GM08714 (cell line): ENCODE data around the gene ANXA9.

Experiments used
- H3K4me3 ChIP-seq: fragments of 200-500 bp; sonication (Bioruptor generic); 2 replicates; pipeline ENCODE4 v1.5.1; 2014; ENCODE audit warnings: mild to moderate bottlenecking, low read length, inconsistent platforms
- ZNF274 ChIP-seq: IDR thresholded peaks from 2 replicates; pipeline ENCODE4 v1.6.1; 2012; ENCODE audit warnings: mild to moderate bottlenecking, low read depth, low read length

ANXA9 gene

DNA sequence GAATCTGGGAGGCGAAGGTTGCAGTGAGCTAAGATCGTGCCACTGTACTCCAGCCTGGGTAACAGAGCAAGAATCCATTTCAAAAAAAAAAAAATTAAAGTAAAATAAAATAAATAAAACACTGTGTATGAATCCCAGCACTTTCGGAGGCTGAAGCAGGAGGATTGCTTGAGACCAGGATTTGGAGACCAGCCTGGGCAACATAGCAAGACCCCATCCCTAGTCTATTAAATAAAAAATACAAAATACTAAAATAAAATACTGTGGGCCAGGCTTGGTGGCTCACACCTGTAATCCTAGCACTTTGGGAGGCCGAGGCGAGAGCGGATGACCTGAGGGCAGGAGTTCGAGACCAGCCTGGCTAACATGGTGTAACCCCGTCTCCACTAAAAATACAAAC is 50.1 kb downstream of the ANXA9 start:
- no peak overlapping the region for H3K4me3 ChIP-seq
- TF ChIP-seq ZNF274 = no peak

GRCh38 chr1:151035167-151035566 is 53.1 kb downstream of the ANXA9 start:
- TF ChIP-seq ZNF274 = no peak

GRCh38 chr1:151036356-151036755 is 54.3 kb downstream of the ANXA9 start, which contains the start of gene BNIPL:
TSS of gene BNIPL (plus strand) at chr1:151036586. CDS start at chr1:151036726, 140 bp downstream.
- TF ChIP-seq ZNF274 = no peak
- no peak within 1 kb of the TSS for H3K4me3 ChIP-seq

More at GRCh38 chr1:151035167-151035566, 53.1 kb downstream of the ANXA9 start:
- H3K4me3 ChIP-seq = no peak overlapping the region

GRCh38 chr1:151037032-151037431 is 54.9 kb downstream of the ANXA9 start:
- no peak for TF ChIP-seq ZNF274
- H3K4me3 ChIP-seq = no peak overlapping the region

GRCh38 chr1:151039521-151039920 is 57.4 kb downstream of the ANXA9 start:
- no peak overlapping the region for H3K4me3 ChIP-seq
- TF ChIP-seq ZNF274 = no peak

DNA sequence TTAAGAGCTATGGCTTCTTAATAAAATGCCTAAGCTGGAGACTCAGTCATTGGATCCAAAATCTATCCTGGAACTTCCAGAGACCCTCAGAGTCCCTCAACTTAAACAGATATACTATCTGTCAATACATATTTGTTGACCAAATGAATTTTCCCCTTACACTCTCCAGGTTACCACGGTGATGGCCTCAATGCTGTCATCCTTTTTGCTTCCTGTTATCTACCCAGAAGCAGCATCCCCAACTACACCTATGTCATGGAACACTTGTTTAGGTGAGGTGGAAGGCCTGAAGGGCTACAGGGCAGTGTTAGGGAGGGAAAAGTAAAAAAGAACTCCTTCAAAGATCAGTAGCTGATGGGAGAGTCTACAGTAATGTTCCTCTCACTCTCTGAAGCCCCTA is 61.1 kb downstream of the ANXA9 start:
- TF ChIP-seq ZNF274 = no peak
- H3K4me3 ChIP-seq = no peak overlapping the region
